K562 (cell line): ENCODE results near the gene PRKD2. TPM values are rescaled to one million over a fixed set of nuclear protein-coding genes. Genes with fewer than 3 reads are reported as not detected.

Source experiments
- ATAC-seq: fragments of 200-7000 bp; cut with Tn5 transposase; 3 replicates; pipeline ENCODE4 v1.9.1; 2020; ENCODE audit warnings: moderate library complexity
- BruUV-seq: library from RNA; stranded (reverse); fragments of 400-500 nt; replicated peaks from 2 replicates; lab custom pipeline; 2021; lab: Mats Ljungman, UMichigan
- CTCF ChIA-PET: fragments of 300-600 bp; formaldehyde crosslinking; extraction: SDS; loops from one replicate; lab custom pipeline; 2021; ENCODE audit warnings: low intra/inter-chr PET ratio; lab: Yijun Ruan, JAX
- POLR2A ChIA-PET: fragments of 300-600, 350-650 bp; sonication (Branson Sonifier 250); formaldehyde crosslinking; extraction: SDS; loops from one replicate; lab custom pipeline; 2021; ENCODE audit warnings: antibody characterized with exemption, inconsistent platforms; lab: Yijun Ruan, JAX
- DNase-seq, 4 experiments: peaks; one replicate each; pipeline versions ENCODE4 v3.0.0 to v3.0.0-alpha.2; 2011 to 2018; ENCODE audit warnings: low spot score in 3 of 4, mixed read lengths in 3 of 4; ENCODE audit errors: extremely low read depth in 1 of 4
- FAIRE-seq: peaks from 2 replicates; lab custom pipeline; 2011; peaks lifted over from hg19 to GRCh38; lab: Jason Lieb, UNC
- H2AFZ ChIP-seq: 2 replicates; pipeline ENCODE4 v1.6.0; 2011; ENCODE audit warnings: low read depth, low read length, control low read depth, inconsistent platforms
- H3K27ac ChIP-seq: fragments of 200-600 bp; 3 replicates; pipeline ENCODE4 v1.8.0; 2011; ENCODE audit warnings: low read depth, mild to moderate bottlenecking, control low read depth, inconsistent platforms, low read length, moderate library complexity, mixed read lengths; ENCODE audit errors: extremely low read depth
- H3K27me3 ChIP-seq, 2 experiments: fragments of 300-600 bp in 1 of 2; 2 replicates in 1 of 2; 3 replicates in 1 of 2; pipeline versions ENCODE4 v1.6.0 to v1.8.0; 2011; ENCODE audit warnings: inconsistent platforms in 2 of 2, low read length in 2 of 2, mild to moderate bottlenecking in 1 of 2, mixed read lengths in 1 of 2, moderate library complexity in 1 of 2; ENCODE audit not compliant: control insufficient read depth in 2 of 2, insufficient read depth in 2 of 2
- H3K36me3 ChIP-seq: fragments of 300-600 bp; 3 replicates; pipeline ENCODE4 v1.8.0; 2011; ENCODE audit warnings: mild to moderate bottlenecking, low read length, inconsistent platforms; ENCODE audit not compliant: control insufficient read depth, insufficient read depth
- H3K4me1 ChIP-seq, 2 experiments: fragments of 200-600 bp in 1 of 2; replicated peaks in 1 of 2; 2 replicates in 1 of 2; 3 replicates in 1 of 2; pipeline versions ENCODE4 v1.5.1 to v1.8.0; 2011; ENCODE audit warnings: inconsistent platforms in 2 of 2, low read length in 2 of 2, mild to moderate bottlenecking in 1 of 2, mixed read lengths in 1 of 2, moderate library complexity in 1 of 2; ENCODE audit not compliant: control insufficient read depth in 2 of 2, insufficient read depth in 2 of 2
- H3K4me2 ChIP-seq: 2 replicates; pipeline ENCODE4 v1.6.1; 2011; ENCODE audit warnings: low read length, control low read depth, inconsistent platforms, mixed read lengths; ENCODE audit not compliant: insufficient read depth
- H3K4me3 ChIP-seq: fragments of 200-600 bp; sonication (generic), shearing (Covaris generic); 2 replicates; pipeline ENCODE4 v1.5.1; 2016; ENCODE audit warnings: control low read depth, inconsistent platforms
- H3K79me2 ChIP-seq: fragments of 200-600 bp; 3 replicates; pipeline ENCODE4 v1.8.0; 2011; ENCODE audit warnings: low read length, inconsistent platforms; ENCODE audit not compliant: control insufficient read depth, insufficient read depth
- H3K9ac ChIP-seq, 2 experiments: 2 replicates each; pipeline versions ENCODE4 v1.6.0 to v1.6.1; 2011; ENCODE audit warnings: low read depth in 2 of 2, low read length in 2 of 2, control low read depth in 1 of 2, inconsistent platforms in 1 of 2, mild to moderate bottlenecking in 1 of 2, mixed read lengths in 1 of 2; ENCODE audit not compliant: insufficient read depth in 1 of 2
- H3K9me1 ChIP-seq: one replicate; pipeline ENCODE4 v1.6.0; 2011; ENCODE audit warnings: inconsistent platforms, mild to moderate bottlenecking, low read length, moderate library complexity; ENCODE audit not compliant: control insufficient read depth, insufficient read depth
- H3K9me3 ChIP-seq: replicated peaks from 2 replicates; pipeline ENCODE4 v1.5.1; 2011; ENCODE audit warnings: low read depth, low read length, inconsistent platforms; ENCODE audit not compliant: control insufficient read depth, insufficient read depth
- H4K20me1 ChIP-seq: replicated peaks from 2 replicates; pipeline ENCODE4 v1.6.1; 2011; ENCODE audit warnings: low read length, inconsistent platforms, mixed read lengths; ENCODE audit not compliant: control insufficient read depth, insufficient read depth
- HDAC8 ChIP-seq: fragments of 450-650 bp; IDR thresholded peaks from 2 replicates; pipeline ENCODE4 v1.6.1; 2016; ENCODE audit warnings: mild to moderate bottlenecking, missing genetic modification characterization, moderate library complexity, missing compliant biosample characterization
- POLR2G ChIP-seq: fragments of 200-400 bp; formaldehyde crosslinking; IDR thresholded peaks from 2 replicates; pipeline ENCODE4 v1.6.1; 2017; ENCODE audit warnings: low read depth, mild to moderate bottlenecking, antibody characterized with exemption, low read length, moderate library complexity
- PRDM10 ChIP-seq: fragments of 450-650 bp; IDR thresholded peaks from 2 replicates; pipeline ENCODE4 v1.6.1; 2018; ENCODE audit not compliant: partially characterized antibody
- ZBED1 ChIP-seq: IDR thresholded peaks from 2 replicates; pipeline ENCODE4 v1.6.1; 2014
- ZBTB33 ChIP-seq: sonication (generic); formaldehyde crosslinking; IDR thresholded peaks from 2 replicates; pipeline ENCODE4 v1.8.1; 2023; ENCODE audit warnings: mild to moderate bottlenecking, missing genetic modification reagents
- ZNF165 ChIP-seq: fragments of 250-450 bp; sonication (Bioruptor Pico); IDR thresholded peaks from 2 replicates; pipeline ENCODE4 v1.4.0; 2020; ENCODE audit warnings: borderline replicate concordance
- WGBS: fragments of 100-300 bp; shearing (Covaris generic); methylation state at CpG from one replicate; pipeline ENCODE4 v1.1.6; 2016; ENCODE audit warnings: low coverage, mixed read lengths; ENCODE audit not compliant: insufficient coverage; ENCODE audit errors: missing lambda C conversion rate; 5-methylcytosine and 5-hydroxymethylcytosine counted together
- in situ Hi-C: fragments of 300-500 bp; cut with MboI; formaldehyde crosslinking; loops from 4 replicates; pipeline ENCODE4 v1.15.0; 2018; ENCODE audit warnings: inconsistent platforms, mixed read lengths
- intact Hi-C: fragments of 100-400 bp; cut with micrococcal nuclease; formaldehyde crosslinking; loops from 2 replicates; pipeline ENCODE4 v1.14.2; 2022
- polyA plus RNA-seq, 8 experiments: library from polyadenylated mRNA; depleted of rRNA in 4 of 8; stranded (reverse) in 5 of 8; unstranded in 3 of 8; fragments of >200 nt; fragmentation: Nextera tagmentation in 2 of 8; fragmentation: Illumina TruSeq in 1 of 8; extraction: Ambion mirVana in 2 of 8; extraction: Trizol in 1 of 8; gene quantifications; 2 replicates each; pipeline versions ENCODE4 v1.2.1 to v1.2.3, GENCODE V29; 2011 to 2014; ENCODE audit warnings: inconsistent platforms in 1 of 8, missing spikeins in 1 of 8
- total RNA-seq, 7 experiments: library from RNA; depleted of rRNA in 6 of 7; stranded (reverse); fragments of >200 nt in 6 of 7; fragmentation: Illumina TruSeq in 2 of 7; extraction: Trizol in 2 of 7; gene quantifications; 2 replicates each; pipeline versions ENCODE4 v1.2.1 to v1.2.3, GENCODE V29; 2011 to 2021; ENCODE audit warnings: low replicate concordance in 1 of 7

PRKD2 gene
- total and polyA plus RNA-seq, 9 of the 15 experiments (the other 6 are each of a cell fraction or from before 2014, with no cell fraction given) = 1.8 to 60.0 (median 15.0) TPM

GRCh38 chr19:46639358-46640182, 77.3 kb downstream of the PRKD2 start (continued):
- TF ChIP-seq PRDM10 (no peak), POLR2G (peak; percentile 66)

GRCh38 chr19:46637224-46637623, 79.7 kb downstream of the PRKD2 start:
- TF ChIP-seq ZNF165 (CRISPR knock-in tag) = no peak
- 0 out of 2 replicates have a peak, but pooled peaks have one; percentile 22 for TF ChIP-seq ZBTB33 (CRISPR knock-in tag)
- peak; percentile 16; the same call in 1 of the 2 replicates for TF ChIP-seq ZBED1
- no peak for TF ChIP-seq HDAC8 (tag)
- no peak for FAIRE-seq
- no TSS peak for BruUV-seq
- no peak for ATAC-seq
- H3K36me3 ChIP-seq = no peaks in the 10 kb centered on the region
- 84% methylated on average over 14 of the region's 14 CpGs for WGBS
- peaks cover 26 to 57% of the 10 kb centered on the region in 2 experiments for H3K4me1 ChIP-seq
- intact Hi-C loops = no loop called here
- in situ Hi-C loops = no loop called here
- H3K4me2 ChIP-seq = no peak overlapping the region
- H3K27ac ChIP-seq = no peak overlapping the region
- no peak overlapping the region for H3K4me3 ChIP-seq
- no peaks in the 10 kb centered on the region for H4K20me1 ChIP-seq
- no peaks in the 10 kb centered on the region for H3K9me1 ChIP-seq
- no peak overlapping the region for H2AFZ ChIP-seq
- ChIA-PET CTCF (interaction anchor here (0.6 kb wide), 1 partner anchor 590 kb away, joined by 3 read pairs; no protein-coding TSS in a partner anchor), POLR2A (interaction anchor here (0.6 kb wide), 1 partner anchor 144 kb away, joined by 3 read pairs; no protein-coding TSS in a partner anchor)
- H3K79me2 ChIP-seq = no peaks in the 10 kb centered on the region
- H3K9ac ChIP-seq = no peak overlapping the region
- no peaks in the 10 kb centered on the region for H3K27me3 ChIP-seq
- DNase-seq = no peak
- H3K9me3 ChIP-seq = no peaks in the 10 kb centered on the region
